ENCODE results near the gene GADL1. TPM values are rescaled to one million over a fixed set of nuclear protein-coding genes. Genes with fewer than 3 reads are reported as not detected.
A peak's percentile ranks its signal among the peaks of the same experiment; 100 is the strongest.

The GADL1 gene
- total RNA-seq, 1 donor from 2014 or later: 7.7 TPM

- DNase-seq (ENCODE audit: low spot score): no peak
Observed at GRCh38 chr3:30760040-30760695, 134.3 kb downstream of the GADL1 start.

GRCh38 chr3:30756218-30756617 lies 138.2 kb downstream of the GADL1 start:
- no peak for DNase-seq (ENCODE audit: low spot score)

- DNase-seq (ENCODE audit: low spot score): peak; percentile 98
Observed at GRCh38 chr3:30754426-30754825, 140.0 kb downstream of the GADL1 start.

GRCh38 chr3:30753766-30754165 lies 140.7 kb downstream of the GADL1 start:
- DNase-seq (ENCODE audit: low spot score): no peak

- DNase-seq (ENCODE audit: low spot score): peak; percentile 63
Observed at GRCh38 chr3:30752970-30753369, 141.5 kb downstream of the GADL1 start.

GRCh38 chr3:30752491-30752890 lies 142.0 kb downstream of the GADL1 start:
- DNase-seq (ENCODE audit: low spot score): no peak

GRCh38 chr3:30751610-30752299 lies 142.7 kb downstream of the GADL1 start:
- DNase-seq (ENCODE audit: low spot score): peak; percentile 69

GRCh38 chr3:30750967-30751366 lies 143.5 kb downstream of the GADL1 start:
- DNase-seq (ENCODE audit: low spot score): no peak

GRCh38 chr3:30749230-30749629 lies 145.2 kb downstream of the GADL1 start:
- no peak for DNase-seq (ENCODE audit: low spot score)

- DNase-seq (ENCODE audit: low spot score): no peak
Observed at GRCh38 chr3:30747771-30748281, 146.6 kb downstream of the GADL1 start.

- DNase-seq (ENCODE audit: low spot score): no peak
Observed at GRCh38 chr3:30743641-30744317, 150.7 kb downstream of the GADL1 start.

GRCh38 chr3:30742796-30743619 lies 151.5 kb downstream of the GADL1 start:
- peak; percentile 72 for DNase-seq (ENCODE audit: low spot score)

- no peak for DNase-seq (ENCODE audit: low spot score)
Observed at GRCh38 chr3:30741889-30742288, 152.6 kb downstream of the GADL1 start.

- DNase-seq (ENCODE audit: low spot score): no peak
Observed at GRCh38 chr3:30738605-30739004, 155.9 kb downstream of the GADL1 start.

- DNase-seq (ENCODE audit: low spot score): no peak
Observed at GRCh38 chr3:30737743-30738499, 156.5 kb downstream of the GADL1 start.

GRCh38 chr3:30733696-30734095 lies 160.8 kb downstream of the GADL1 start:
- peak; percentile 57 for DNase-seq (ENCODE audit: low spot score)

GRCh38 chr3:30733209-30733608 lies 161.3 kb downstream of the GADL1 start:
- DNase-seq (ENCODE audit: low spot score): no peak

- DNase-seq (ENCODE audit: low spot score): no peak
Observed at GRCh38 chr3:30730967-30731366, 163.5 kb downstream of the GADL1 start.

- no peak for DNase-seq (ENCODE audit: low spot score)
Observed at GRCh38 chr3:30729936-30730335, 164.5 kb downstream of the GADL1 start.

- no peak for DNase-seq (ENCODE audit: low spot score)
Observed at GRCh38 chr3:30729512-30729911, 164.9 kb downstream of the GADL1 start.

GRCh38 chr3:30728143-30728542 lies 166.3 kb downstream of the GADL1 start:
- no peak for DNase-seq (ENCODE audit: low spot score)

All from umbilical cord (tissue), 2 donors.